GM21423 (cell line): Measurements from ENCODE around the gene ZFYVE21.
A peak's percentile ranks its signal among the peaks of the same experiment; 100 is the strongest.

Source experiments
- ATAC-seq: cut with Tn5 transposase; IDR thresholded peaks from one replicate; pipeline ENCODE4 v1.9.1; 2021; ENCODE audit warnings: mild to moderate bottlenecking, moderate library complexity; ENCODE audit not compliant: unreplicated experiment

The ZFYVE21 gene

GRCh38 chr14:103691655-103692054 is 24.0 kb upstream of the ZFYVE21 start:
- peak; percentile 65 for ATAC-seq

- ATAC-seq, result peak; percentile 15
Measured at GRCh38 chr14:103692159-103692558, 23.5 kb upstream of the ZFYVE21 start.

GRCh38 chr14:103692871-103693270 is 22.7 kb upstream of the ZFYVE21 start:
- ATAC-seq, result no peak

GRCh38 chr14:103693515-103693914 is 22.1 kb upstream of the ZFYVE21 start:
- no peak for ATAC-seq

GRCh38 chr14:103694572-103695026 is 21.0 kb upstream of the ZFYVE21 start:
- no peak for ATAC-seq

- no peak for ATAC-seq
Measured at GRCh38 chr14:103695296-103696069, 20.1 kb upstream of the ZFYVE21 start.

GRCh38 chr14:103696070-103696402 is 19.6 kb upstream of the ZFYVE21 start:
- ATAC-seq, result no peak

- no peak for ATAC-seq
Measured at GRCh38 chr14:103696466-103697071, 19.0 kb upstream of the ZFYVE21 start.

GRCh38 chr14:103697206-103697602 is 18.4 kb upstream of the ZFYVE21 start:
- ATAC-seq, result no peak

- ATAC-seq, result no peak
Measured at GRCh38 chr14:103697603-103698379, 17.8 kb upstream of the ZFYVE21 start.

- no peak for ATAC-seq
Measured at GRCh38 chr14:103698380-103699260, 17.0 kb upstream of the ZFYVE21 start.

GRCh38 chr14:103699261-103699661 is 16.3 kb upstream of the ZFYVE21 start:
- no peak for ATAC-seq

GRCh38 chr14:103699901-103700752 is 15.5 kb upstream of the ZFYVE21 start:
- ATAC-seq, result no peak

GRCh38 chr14:103700753-103701490 is 14.7 kb upstream of the ZFYVE21 start:
- no peak for ATAC-seq

- ATAC-seq, result no peak
Measured at GRCh38 chr14:103702095-103702494, 13.5 kb upstream of the ZFYVE21 start.

- no peak for ATAC-seq
Measured at GRCh38 chr14:103702497-103703432, 12.8 kb upstream of the ZFYVE21 start.

GRCh38 chr14:103703433-103704385 is 11.9 kb upstream of the ZFYVE21 start:
- no peak for ATAC-seq
